ENCODE results near the gene PRKCD.

The PRKCD gene

DNA sequence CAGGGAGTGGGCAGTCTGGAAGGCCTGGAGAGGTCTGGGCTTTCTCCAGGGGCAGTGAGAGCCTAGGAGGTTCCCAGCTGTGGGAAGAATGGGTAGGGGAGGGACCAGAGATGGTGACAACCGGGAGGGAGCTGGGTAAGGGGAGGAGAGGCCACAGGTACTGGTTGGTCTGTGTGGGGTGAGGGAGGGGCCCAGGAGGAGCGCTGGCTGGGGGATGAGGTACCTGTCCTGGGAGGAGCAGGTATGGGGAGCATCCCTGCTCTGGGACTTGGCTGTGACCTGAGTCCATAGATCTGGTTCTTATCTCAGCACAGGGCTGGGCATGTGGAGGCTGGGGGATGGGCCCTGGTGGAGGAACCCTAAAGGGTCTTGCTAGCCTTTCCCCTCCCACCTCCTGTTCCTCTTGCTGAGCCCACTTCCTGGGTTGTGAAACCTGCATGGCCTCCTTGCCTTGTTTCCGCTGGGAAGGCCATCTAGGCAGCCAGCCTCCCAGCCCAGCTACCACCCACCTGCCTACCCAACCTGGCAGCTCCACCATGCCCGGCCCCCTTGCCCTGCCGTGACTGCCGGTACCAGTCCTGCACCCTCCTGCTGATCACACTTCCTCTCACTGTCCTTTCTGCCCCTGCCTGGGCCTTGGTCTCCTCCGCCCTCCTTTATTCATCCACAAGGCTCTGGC is 11.0 kb downstream of the PRKCD start:
- no peak for DNase-seq

DNA sequence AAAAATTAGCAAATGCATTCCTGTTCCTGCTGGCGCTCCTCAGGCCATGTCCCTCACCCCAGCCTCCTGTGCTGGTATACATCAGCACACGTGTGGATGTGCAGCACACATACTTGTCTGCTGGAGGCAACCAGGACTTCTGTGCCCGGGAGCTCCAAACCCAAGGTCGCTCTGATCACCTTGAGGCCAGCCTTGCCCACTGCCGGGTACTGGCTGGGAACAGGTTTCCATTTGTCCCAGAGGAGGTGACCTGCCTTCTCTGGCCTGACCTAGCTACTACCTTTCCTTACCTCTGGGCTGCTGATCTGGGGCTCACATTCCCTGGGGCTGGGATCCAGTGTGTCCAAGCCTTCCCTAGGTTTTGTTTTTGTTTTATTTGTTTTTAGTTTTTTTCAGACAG is 12.1 kb downstream of the PRKCD start:
- no peak for DNase-seq

DNA sequence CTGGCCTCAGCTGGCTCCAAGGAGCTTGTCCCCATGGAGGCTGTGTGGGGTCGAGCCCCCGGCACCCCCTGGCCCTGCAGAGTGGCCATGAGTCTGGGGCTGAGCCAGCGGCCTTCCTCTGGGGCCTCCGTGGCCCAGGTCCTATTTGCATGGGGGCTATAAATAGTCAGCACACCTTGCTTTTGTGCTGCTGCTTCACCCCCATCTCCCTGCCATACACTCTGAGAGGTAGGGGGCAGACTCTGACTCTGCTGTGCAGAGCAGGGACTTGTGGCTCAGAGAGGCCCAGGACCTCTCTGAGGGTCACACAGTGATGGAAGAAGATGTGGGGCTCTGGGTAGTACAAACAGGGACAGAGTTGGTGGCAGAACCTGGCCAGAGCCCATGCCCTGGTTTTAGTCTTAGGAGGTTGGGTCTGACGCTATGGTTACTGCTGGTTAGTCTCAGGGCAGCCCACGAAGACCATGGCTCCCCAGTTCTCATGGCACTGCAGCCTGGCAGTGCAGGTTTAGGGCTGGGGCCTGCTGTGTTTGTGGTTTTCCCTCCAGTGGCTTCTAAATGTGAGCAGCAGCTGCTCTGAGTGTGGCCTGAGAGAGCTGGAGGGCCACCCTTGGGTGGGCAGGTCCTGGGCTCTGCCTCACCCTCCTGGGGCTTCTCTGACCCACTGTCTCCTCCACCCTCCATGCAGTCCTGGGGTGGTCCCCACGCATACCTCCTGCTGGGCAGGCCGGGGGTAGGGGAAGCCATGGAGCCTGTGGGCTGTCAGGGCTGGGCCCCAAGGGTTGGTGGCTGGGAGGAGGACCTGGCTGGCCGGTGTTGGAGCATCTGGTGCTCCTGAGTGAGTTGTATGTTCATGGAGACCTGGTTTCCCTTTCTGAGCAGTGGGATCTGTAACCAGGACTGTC is 13.6 kb downstream of the PRKCD start:
- no peak for DNase-seq

DNA sequence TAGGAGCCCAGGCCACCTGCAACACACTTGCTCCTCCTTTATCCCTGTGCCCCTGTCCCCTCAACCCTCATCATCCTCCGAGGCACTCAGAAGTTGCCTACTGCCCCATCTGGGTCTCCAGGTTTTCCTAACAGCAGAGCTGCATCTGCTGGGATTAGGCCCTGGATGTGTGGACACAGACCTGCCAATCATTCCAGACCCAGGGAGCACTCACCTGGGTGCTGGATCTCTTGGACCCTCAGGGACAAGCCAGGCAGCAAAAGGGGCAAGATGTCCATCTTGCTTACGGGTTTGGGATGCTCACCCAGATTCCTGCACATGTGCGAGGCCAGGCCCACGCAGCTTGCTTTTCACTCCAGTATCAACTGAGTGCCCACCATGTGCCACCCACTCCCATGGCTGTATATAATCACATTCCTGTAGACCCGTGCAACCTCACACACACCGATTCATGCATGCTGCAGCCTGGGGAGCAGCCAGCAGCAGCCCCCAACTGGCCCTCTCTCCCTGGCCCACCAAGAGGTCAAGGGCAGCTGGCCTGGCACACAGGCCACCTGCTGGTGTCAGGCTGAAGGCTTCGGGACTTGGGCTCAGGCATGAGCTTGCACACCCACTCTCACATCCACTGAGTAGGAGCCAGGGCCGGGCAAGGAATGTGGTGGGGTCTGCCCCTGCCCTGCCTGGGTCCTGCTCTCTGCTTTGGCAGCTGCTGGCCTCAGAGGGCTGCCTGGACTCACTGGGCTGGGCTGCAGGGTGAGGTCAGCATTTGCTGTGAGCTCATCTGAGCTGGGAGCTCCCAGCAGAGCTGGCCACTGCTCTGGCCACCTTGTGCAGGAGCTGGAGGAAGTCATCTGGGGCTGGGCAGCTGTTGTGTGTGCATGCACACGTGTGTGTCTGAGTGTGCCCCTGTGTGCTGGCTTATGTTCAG is 14.9 kb downstream of the PRKCD start:
- DNase-seq: no peak

DNA sequence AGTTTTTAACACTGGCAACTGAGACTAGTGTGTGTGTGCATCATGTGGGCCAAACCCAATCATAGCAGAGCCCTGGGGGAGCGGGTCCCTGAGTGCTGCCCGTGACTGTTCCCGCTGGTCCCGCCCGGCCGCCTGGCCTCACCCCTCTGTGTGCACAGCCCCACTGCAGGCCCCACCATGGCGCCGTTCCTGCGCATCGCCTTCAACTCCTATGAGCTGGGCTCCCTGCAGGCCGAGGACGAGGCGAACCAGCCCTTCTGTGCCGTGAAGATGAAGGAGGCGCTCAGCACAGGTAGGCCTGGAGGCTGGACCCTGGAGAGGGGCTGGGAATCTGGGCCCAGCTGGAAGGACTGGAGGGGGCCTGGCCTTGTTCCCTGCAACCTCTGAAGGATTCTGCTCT is 17.2 kb downstream of the PRKCD start:
- DNase-seq: no peak

DNA sequence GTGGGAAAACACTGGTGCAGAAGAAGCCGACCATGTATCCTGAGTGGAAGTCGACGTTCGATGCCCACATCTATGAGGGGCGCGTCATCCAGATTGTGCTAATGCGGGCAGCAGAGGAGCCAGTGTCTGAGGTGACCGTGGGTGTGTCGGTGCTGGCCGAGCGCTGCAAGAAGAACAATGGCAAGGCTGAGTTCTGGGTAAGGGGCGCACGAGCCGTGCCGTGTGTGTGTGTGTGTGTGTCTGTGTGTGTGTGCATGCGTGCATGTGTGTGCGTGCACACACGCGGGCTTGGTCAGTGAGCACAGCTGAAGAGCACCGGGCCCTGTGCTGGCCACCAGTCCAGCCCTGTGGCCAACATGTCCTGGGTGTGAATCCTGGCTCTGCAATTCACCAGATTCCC is 18.6 kb downstream of the PRKCD start:
- DNase-seq: no peak

DNA sequence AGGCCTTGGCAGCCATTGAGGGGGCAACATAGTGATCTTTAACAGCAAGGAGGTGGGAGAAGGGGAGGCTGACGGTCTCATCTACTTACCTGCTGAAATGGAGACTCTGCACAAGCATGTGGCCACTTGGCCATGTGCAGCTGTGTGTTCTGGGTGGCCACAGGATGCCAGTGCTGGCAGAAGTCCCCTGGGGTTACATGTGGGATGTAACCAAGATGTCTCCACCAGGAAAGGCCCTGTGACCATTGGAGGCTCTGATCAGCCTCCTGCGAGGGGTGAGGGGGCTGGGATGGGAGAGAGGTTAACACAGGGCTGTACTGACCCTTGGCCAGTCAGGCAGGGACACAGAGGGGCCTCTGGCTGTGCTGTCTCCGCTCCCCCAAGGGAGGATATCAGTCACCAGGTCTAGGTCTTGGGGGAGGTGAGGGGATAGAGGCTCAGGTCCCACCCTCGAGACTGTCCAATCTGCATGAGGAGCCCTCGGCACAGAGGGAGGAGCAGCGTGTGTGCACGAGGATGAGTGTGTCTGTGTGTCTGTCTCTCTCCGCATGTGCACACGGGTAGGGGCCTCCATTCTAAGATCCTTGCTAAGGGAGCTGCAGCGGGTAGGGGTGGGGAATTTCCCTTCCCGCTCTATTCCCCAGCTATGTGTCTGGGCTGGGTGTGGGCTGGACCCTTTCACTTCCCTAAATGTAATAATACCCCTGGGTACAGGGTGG is 19.5 kb downstream of the PRKCD start:
- no peak for DNase-seq

DNA sequence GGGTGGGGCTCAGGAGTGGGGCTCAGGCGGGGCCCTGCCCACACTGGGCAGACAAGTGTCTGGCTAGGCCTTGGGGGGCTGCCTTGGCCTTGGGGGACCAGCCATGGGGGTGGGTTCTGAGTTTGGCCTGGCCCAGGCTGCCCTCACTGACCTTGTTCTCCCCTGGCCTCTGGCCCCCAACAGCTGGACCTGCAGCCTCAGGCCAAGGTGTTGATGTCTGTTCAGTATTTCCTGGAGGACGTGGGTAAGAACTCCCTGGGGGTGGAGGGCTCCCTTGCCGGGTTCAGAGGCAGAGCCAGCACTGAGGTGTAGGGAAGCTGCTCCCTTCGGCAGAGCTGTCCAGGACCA is 20.0 kb downstream of the PRKCD start:
- DNase-seq: no peak

DNA sequence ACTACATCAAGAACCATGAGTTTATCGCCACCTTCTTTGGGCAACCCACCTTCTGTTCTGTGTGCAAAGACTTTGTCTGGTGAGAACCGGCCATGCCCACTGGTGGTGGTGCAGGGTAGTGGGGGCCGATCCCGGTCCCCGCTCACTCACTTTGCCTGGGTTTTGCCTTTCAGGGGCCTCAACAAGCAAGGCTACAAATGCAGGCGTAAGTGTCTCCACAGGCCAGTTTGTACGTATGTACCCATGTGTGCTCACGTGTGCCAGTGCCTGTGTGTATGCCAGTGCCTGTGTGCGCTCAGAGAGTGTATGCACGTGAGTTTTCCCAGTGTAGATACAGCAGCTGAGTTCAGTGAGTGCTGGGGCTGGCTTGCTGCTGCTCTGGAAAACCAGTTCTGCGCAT is 20.5 kb downstream of the PRKCD start:
- DNase-seq: no peak

DNA sequence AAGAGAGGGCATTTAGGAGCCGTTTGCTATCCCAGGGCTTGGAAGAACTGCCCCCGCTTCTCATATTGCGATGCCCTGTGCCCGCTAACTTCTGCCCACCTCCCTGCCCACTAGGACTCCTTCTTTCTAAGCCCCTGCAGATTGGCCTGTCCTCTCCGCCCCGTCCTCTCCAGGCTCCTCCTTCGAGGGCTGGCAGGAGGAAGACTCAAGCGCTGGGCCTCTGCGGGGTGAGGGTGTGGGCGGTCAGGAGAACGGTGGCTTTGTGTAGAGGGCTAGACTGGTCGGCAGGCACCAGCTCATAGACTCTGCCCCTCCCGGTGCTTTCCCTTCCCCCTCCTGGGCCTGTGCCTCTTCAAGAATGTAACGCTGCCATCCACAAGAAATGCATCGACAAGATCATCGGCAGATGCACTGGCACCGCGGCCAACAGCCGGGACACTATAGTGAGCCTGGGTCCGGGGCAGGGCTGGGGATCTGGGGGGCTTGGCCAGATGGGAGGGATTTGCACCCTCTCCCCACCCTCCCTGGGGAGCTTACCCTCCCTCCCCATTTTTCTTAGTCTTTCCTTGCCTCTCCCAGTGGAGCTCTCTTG is 21.9 kb downstream of the PRKCD start:
- no peak for DNase-seq

DNA sequence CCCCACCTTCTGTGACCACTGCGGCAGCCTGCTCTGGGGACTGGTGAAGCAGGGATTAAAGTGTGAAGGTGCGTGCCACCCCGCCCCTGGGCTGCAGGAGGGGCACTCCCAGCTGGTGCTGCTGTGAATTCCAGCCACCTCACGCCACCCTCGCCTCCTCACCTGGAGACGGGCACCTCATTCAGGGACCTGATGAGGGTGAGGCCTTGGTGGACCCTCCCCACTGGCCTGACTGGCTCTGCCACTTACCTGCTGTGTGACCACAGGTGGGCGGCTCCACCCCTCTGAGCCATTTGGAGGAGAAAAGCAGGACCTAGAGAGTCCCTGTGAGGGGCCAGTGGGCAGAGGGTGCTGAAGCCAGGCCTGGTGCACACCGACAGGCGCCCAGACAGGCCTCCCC is 22.5 kb downstream of the PRKCD start:
- no peak for DNase-seq

DNA sequence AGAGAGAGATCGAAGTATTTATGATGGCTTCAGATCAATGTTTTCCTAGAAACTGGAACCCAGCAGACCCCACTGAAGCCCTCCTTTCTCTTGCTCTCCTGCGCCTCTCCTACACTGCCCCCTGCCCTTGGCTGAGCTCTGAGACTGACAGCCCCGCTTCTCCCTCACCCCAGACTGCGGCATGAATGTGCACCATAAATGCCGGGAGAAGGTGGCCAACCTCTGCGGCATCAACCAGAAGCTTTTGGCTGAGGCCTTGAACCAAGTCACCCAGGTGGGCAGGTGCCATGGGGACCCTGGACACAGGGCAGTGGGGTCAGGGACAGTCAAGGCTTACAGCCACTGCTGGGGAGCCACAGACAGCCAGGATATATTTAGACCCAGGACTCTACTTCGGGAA is 23.7 kb downstream of the PRKCD start:
- no peak for DNase-seq

DNA sequence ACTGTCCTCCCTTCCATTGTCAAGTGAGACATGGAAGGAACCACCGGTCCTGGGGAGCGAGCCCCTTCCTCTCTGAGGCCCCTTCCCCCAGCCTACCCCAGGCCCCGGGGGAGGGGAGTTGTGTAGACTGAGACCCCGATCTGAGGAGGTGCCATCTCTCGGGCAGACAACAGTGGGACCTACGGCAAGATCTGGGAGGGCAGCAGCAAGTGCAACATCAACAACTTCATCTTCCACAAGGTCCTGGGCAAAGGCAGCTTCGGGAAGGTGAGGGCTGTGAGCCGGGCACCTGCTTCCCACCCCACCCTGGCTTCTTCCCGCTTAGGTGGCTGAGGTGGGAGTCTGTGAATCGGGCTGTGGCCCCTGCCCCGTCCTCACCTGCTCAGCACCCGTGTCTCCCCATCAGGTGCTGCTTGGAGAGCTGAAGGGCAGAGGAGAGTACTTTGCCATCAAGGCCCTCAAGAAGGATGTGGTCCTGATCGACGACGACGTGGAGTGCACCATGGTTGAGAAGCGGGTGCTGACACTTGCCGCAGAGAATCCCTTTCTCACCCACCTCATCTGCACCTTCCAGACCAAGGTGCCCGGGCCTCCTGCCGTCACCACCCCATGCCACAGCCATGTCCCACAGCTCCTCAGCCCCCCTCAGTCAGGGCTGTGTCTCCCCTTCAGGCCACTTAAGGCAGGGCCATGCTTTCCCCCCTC is 24.9 kb downstream of the PRKCD start:
- no peak for DNase-seq

DNA sequence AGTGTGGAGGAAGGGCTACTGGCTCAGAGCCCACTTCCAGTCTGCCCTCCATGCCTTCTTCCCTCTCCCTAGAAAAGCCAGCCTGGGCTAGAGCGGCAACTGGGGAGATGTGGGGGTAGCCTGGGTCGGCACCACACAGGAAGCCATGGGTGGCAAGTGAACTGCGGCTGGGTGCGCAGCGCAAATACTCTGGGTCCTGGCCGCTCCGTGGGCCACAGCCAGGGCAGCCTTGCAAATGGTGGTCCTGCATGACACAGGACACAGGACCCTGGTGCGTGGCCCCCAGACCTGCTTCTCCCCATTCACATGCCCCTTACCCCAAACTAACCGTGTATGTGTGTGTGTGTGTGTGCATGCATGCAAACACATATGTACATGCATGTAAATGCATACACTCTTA is 25.7 kb downstream of the PRKCD start:
- DNase-seq: no peak

DNA sequence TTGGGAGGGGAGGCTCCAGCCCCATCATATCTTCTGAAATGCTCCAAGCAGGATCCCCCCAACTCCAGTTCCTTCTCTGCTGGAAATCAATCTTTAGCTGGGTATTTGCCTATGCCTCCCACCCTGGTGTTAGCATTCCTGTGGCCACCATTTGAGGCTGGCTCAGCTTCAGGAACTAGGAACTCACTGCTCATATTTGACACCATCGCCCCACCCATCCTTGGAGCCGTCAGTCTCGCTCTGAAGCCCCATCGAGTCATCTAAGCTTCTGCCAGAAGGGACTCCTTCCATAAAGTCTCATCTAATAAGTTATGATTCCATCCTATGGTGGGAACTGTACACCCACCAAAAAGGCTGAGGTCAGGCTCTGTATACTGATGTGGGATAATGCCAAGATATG is 26.4 kb downstream of the PRKCD start:
- no peak for DNase-seq

DNA sequence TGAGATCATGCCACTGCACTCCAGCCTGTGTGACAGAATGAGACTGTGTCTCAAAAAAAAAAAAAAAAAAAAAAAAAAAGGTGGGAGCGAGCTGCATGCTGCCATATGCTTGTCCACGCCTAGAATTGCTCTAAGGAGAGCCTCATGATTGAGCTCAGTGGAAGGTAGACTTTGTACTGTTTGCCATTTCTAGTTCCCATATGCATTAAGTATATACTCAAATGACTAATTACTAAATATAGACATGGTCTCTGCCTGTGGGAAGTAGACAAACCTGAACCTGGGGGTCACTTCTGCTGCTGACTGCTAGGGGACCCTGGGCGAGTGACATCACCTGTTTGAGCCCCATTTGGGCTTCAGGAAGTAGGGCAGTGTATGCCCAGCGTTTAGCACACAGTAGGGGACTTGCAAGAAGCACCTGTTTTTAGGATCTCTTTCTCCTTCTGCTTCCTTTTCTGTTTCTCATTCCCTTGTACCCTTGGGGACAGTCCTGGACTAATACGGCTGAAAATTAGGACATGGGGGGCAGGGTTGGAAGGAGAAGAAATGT is 27.2 kb downstream of the PRKCD start:
- no peak for DNase-seq

DNA sequence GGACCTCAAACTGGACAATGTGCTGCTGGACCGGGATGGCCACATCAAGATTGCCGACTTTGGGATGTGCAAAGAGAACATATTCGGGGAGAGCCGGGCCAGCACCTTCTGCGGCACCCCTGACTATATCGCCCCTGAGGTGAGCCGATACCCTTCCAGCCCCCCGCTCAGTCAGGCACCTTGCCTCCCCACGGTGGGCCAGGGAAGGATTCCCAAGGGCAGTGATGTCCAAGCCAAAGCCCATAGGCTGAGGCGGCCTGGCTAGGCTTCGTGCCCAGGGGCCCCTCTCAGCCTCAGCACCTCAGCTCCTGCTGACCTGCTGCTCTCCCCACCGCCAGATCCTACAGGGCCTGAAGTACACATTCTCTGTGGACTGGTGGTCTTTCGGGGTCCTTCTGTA is 27.7 kb downstream of the PRKCD start:
- no peak for DNase-seq

DNA sequence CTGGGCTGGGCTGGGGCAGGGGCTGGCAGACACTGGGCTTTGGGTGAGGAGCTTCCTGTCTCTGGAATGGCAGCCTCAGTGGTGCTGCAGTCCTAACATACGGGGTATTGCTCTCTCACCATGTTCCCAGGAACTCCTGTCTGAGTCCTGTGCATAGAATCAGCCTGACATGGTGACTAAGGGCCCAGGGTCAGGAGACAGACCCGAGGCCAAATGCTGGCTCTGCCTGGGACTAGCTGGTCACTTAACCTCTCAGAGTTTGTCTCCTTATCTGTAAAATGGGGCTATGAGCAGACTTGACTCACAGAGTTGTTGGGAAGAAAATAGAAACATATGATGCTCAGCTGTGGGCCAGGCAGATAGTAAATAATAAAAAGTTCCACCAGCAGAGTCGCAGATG is 28.3 kb downstream of the PRKCD start:
- DNase-seq: no peak

DNA sequence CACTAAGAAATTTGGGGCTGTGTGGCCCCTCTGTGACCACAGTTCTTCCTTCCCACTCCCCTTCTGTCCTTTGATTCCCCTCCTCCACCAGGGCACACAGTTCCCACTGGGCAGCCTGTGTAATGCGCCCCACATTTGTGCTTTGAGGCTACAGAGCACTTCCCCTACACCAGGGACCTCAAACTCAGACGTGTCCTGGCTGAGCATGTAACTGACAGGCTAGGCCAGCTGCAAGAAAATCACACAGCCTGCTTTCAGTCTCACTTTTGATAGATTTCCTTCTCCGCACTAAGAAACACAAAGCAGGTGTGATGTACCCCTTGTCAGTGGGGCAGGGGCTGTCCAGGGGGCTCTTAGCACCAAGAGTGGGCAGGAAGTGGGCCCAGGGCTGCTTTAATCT is 29.6 kb downstream of the PRKCD start:
- DNase-seq: no peak

DNA sequence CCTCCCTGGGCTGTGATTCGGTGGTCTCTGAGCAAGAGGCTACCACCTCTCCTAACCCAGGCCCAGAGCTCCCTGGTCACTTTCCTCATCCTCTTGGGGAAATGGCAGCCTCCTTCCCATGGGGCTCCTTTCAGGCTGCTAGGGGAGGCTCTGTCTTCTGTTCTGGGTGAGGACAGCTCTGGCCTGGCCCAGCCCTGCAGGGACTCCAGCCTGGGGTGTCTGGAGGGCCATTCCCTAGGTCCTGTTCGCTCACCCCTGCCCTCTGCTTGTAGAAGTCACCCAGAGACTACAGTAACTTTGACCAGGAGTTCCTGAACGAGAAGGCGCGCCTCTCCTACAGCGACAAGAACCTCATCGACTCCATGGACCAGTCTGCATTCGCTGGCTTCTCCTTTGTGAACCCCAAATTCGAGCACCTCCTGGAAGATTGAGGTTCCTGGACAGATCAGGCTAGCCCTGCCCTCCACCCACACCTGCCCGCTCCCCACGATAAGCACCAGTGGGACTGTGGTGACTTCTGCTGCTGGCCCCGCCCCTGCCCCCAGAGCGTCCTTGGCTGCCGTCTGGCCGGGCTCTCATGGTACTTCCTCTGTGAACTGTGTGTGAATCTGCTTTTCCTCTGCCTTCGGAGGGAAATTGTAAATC is 30.9 kb downstream of the PRKCD start:
- DNase-seq: no peak

DNA sequence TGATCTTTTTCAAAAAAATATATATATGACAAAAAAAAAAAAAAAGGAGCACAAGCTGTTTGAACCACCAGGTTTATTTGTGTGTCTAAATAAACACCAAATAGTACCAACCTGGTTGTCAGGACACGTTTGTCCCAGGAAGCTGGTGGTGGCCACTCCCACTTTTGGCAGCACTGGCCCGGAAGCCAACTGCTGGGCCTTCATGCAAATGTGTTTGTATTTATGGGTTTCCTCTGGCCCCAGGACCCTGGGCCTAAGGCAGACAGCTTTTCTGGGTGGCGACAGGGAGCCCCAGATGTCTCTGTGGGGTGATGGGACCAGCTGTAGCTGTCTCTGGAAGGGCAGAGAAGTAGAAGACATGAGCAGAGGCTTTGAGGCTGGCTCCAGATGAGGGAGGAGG is 31.6 kb downstream of the PRKCD start:
- no peak for DNase-seq
